Epithelial cell of esophagus (primary cell): ENCODE results near the gene PEX6.
"Not testable (repeated sequence)": the region's sequence is repeated elsewhere in the genome, so short reads cannot be mapped to it uniquely, and the experiment has no call there.

ENCODE experiments used
- DNase-seq: peaks from one replicate; pipeline ENCODE4 v3.0.0; 2010; ENCODE audit warnings: low read depth
- H3K4me3 ChIP-seq: 2 replicates; pipeline ENCODE4 v1.5.1; 2011; ENCODE audit warnings: mild to moderate bottlenecking, low read length, control low read depth
- TF ChIP-seq, protein P1 (sequence below): IDR thresholded peaks from 2 replicates; pipeline ENCODE4 v1.5.1; 2011; ENCODE audit warnings: low read depth, mild to moderate bottlenecking, low read length, control low read depth, inconsistent platforms; ENCODE audit not compliant: insufficient read depth; ENCODE audit errors: missing control alignments

Gene PEX6

DNA sequence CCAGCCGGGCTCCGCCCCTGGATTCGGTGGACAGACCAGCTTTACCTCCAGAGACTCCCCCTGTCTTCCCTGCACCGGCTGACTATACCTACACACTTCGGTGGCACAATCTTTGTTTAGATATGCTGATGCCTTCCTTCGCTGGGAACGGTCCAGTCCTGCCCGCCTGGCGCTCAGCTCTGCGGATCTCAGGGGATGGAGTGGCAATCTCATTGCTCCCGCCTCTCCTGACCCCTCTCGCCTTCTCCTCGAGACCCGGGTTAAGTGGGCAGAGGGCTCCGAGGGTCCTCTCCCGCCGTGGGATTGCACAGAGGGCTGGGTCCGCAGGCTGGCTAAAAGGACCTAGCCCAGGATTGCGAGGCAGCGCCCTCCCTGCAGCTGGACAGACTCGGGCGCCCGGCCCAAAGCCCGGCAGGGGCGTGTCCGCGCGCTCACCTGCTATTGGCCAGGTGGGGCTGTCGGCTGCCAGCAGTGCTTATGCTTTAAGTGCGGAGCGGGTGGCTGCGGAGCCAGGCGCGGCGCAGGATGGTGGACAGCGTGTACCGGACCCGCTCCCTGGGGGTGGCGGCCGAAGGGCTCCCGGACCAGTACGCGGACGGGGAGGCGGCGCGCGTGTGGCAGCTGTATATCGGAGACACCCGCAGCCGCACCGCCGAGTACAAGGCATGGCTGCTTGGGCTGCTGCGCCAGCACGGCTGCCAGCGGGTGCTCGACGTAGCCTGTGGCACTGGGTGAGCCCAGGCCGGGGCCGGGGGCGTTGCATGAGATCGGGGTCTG, 18.6 kb downstream of the PEX6 start, which contains the start of gene GNMT:
TSS of gene GNMT (plus strand) at position 512 of the 777 bp plus-strand sequence. CDS start at position 526, 14 bp downstream.
- DNase-seq, result peak; percentile 78
- H3K4me3 ChIP-seq, result peak within 1 kb of the TSS; percentile 47
- TF ChIP-seq, protein P1, sequence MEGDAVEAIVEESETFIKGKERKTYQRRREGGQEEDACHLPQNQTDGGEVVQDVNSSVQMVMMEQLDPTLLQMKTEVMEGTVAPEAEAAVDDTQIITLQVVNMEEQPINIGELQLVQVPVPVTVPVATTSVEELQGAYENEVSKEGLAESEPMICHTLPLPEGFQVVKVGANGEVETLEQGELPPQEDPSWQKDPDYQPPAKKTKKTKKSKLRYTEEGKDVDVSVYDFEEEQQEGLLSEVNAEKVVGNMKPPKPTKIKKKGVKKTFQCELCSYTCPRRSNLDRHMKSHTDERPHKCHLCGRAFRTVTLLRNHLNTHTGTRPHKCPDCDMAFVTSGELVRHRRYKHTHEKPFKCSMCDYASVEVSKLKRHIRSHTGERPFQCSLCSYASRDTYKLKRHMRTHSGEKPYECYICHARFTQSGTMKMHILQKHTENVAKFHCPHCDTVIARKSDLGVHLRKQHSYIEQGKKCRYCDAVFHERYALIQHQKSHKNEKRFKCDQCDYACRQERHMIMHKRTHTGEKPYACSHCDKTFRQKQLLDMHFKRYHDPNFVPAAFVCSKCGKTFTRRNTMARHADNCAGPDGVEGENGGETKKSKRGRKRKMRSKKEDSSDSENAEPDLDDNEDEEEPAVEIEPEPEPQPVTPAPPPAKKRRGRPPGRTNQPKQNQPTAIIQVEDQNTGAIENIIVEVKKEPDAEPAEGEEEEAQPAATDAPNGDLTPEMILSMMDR, result no peak

DNA sequence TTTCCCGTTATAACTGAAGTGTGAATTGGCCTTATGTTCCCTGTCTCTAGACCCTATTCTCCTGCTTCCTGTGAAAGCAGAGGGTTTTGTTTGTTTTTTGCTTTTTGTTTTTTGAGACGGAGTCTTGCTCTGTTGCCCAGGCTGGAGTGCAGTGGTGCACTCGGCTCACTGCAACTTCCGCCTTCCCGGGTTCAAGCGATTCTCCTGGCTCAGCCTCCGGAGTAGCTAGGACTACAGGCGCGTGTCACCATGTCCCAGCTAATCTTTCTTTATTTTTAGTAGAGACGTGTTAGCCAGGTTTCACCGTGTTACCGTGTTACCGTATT, 19.1 kb downstream of the PEX6 start:
- no peak for DNase-seq
- H3K4me3 ChIP-seq, result peak overlapping the region; percentile 47
- TF ChIP-seq, protein P1, result no peak

DNA sequence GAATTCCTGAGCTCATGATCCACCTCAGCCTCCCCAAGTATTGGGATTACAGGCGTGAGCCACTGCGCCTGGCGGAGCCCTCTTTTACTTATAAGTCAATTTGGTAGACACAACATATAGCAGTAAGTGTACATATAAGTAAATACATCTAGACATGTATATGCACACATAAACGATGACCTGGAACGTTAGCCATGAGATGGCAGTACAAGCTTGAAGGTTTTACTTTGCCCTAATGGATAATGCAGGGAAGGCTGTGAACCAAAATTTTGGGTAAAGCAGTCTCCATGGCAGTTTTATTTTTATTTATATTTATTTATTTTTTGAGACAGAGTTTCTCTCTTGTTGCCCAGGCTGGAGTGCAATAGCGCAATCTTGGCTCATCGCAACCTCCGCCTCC, 20.9 kb downstream of the PEX6 start:
- H3K4me3 ChIP-seq, result no peak overlapping the region
- peak; percentile 19 for DNase-seq
- TF ChIP-seq, protein P1, result no peak

DNA sequence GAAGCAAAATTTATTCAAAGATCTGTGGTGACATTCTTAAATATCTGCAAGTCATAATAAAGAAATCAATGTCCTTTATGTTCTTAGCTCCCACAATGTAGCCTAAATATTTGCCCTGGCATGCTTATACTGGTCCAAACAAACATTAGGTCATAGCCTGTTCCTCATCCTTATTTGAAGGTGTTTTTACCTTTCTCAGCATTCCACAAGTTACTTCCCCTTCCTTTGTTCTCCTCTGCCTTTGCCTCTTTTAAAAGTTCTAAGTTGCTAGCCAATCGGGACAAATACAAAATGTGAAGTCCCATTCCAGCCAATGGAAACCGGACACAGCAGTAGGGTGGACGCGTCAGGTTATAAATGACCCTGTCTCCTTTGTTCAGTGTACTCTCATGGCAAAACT, 24.6 kb downstream of the PEX6 start:
- peak; percentile 40 for DNase-seq
- not testable (repeated sequence) for H3K4me3 ChIP-seq

DNA sequence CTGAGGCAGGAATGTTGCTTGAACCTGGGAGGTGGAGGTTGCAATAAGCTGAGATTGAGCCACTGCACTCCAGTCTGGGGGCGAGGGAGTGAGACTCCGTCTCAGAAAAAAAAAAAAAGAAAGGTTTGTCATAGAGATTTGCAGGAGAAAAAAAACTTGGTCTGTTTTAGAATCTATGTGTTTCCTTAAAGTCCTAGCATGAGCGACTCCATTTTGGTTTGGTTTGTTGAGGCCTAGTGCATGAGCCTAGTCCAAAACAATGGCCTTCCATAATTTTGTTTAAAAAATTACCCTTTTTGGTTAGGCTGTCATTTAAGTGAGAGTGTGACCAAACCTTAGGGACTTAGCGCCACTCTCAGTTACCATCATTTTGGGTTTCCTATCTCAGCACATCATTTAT, 26.6 kb downstream of the PEX6 start:
- H3K4me3 ChIP-seq, result no peak overlapping the region
- TF ChIP-seq, protein P1, result no peak
- no peak for DNase-seq

DNA sequence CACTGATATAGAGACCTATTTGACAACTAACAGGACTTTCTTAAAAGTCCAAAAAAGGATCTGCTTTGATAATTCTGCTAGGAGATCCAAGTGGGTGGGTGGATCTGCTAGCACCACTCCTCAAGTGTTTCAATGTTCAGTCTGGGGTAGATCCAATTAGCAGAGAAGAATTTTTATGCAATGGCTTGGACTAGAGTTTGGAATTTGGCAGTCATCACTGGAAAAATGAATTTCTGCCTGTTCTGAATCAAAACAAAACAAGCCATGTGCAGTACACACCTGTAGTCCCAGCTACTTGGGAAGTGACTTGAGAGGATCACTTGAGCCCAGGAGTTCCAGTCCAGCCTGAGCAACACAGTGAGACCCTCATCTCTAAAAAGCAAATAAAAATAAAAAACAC, 31.0 kb downstream of the PEX6 start:
- no peak overlapping the region for H3K4me3 ChIP-seq
- TF ChIP-seq, protein P1, result no peak
- DNase-seq, result no peak

DNA sequence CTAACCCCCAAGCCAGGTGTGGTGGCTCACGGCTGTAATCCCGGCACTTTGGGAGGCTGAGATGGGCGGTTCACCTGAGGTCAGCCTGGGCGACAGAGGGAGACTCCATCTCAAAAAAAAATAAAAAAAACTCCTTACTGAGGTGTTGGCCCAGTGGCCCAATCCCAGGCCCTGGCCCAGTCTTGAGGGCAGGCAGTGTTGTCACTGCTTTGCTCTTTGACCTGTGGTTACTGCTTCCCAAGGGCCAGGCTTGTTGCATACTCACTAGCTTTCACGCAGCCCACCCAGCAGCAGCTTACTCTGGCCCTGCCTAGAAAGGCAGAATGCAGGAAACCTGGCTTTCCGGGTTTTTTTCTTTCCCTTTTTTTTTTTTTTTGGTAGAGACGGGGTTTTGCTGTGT, 36.5 kb downstream of the PEX6 start:
- TF ChIP-seq, protein P1, result no peak
- H3K4me3 ChIP-seq, result no peak overlapping the region
- no peak for DNase-seq

DNA sequence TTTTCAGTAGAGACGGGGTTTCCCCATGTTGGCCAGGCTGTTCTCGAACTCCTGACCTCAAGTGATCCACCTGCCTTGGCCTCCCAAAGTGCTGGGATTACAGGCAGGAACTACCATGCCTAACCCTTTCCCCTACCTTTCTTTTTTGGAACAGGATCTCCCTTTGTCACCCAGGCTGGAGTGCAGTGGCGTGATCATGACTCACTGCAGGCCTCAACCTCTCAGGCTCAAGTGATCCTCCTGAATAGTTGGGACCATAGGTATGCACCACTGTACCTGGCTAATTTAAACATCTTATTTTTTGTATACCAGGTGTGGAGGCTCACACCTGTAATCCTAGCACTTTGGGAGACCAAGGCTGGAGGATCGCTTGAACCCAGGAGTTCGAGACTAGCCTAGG, 37.6 kb downstream of the PEX6 start:
- not testable (repeated sequence) for DNase-seq, H3K4me3 ChIP-seq
